KOPT-K1 (cell line): ENCODE results near the gene DLG1.
"Not testable (repeated sequence)": the region's sequence is repeated elsewhere in the genome, so short reads cannot be mapped to it uniquely, and the experiment has no call there.

Experiments used
- H3K27ac ChIP-seq: fragments of 200-600 bp; sonication (generic); 2 replicates; pipeline ENCODE4 v1.5.1; 2016; ENCODE audit warnings: antibody characterized with exemption, mild to moderate bottlenecking, low read depth, low read length; ENCODE audit not compliant: poor library complexity, severe bottlenecking
- H3K36me3 ChIP-seq: fragments of 200-600 bp; sonication (generic); 2 replicates; pipeline ENCODE4 v1.5.1; 2017; ENCODE audit warnings: antibody characterized with exemption, mild to moderate bottlenecking, low read length, moderate library complexity; ENCODE audit not compliant: insufficient read depth
- H3K9me3 ChIP-seq: fragments of 200-600 bp; sonication (generic); 2 replicates; pipeline ENCODE4 v1.5.1; 2017; ENCODE audit warnings: antibody characterized with exemption, low read length, mild to moderate bottlenecking; ENCODE audit not compliant: insufficient read depth, poor library complexity, severe bottlenecking

The DLG1 gene

DNA sequence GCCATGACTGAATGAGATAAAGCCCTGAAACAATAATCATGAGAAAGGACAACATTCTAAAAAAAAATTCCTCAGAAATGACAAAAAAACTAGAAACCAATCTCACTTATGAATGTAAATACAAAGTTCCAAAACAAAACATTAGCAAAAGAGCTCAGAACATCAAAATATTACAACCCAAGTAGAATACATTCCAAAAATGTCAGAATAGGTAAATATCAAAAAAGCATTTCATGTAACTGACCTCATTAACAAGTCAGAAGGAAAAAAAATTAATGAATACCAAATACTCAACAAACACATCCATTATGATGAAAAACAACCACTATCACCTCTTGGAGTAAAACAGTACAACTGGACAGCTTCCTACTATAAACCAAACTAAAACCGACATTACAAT, 93.1 kb downstream of the DLG1 start:
- Histone ChIP-seq H3K27ac (no peak overlapping the region), H3K9me3 (no peaks in the 10 kb centered on the region), H3K36me3 (no peaks in the 10 kb centered on the region)

DNA sequence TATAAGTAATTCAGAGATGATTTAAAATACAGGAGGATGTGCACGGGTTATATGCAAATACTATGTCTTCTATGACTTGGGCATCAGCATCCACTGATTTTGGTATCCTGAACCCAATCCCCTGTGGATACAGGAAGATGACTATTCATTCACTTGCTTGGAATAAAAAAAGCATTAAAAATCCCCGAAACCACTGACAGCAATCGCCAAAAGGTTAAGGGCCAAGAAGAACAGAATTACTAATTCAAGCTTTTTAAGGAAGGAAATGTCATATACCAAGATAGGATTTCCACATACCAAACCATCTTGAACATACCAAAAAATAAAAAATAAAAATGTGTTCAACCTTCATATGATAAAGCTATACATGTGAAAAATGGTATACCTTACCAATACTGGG, 93.7 kb downstream of the DLG1 start:
- no peaks in the 10 kb centered on the region for H3K9me3 ChIP-seq
- no peak overlapping the region for H3K27ac ChIP-seq
- no peaks in the 10 kb centered on the region for H3K36me3 ChIP-seq

DNA sequence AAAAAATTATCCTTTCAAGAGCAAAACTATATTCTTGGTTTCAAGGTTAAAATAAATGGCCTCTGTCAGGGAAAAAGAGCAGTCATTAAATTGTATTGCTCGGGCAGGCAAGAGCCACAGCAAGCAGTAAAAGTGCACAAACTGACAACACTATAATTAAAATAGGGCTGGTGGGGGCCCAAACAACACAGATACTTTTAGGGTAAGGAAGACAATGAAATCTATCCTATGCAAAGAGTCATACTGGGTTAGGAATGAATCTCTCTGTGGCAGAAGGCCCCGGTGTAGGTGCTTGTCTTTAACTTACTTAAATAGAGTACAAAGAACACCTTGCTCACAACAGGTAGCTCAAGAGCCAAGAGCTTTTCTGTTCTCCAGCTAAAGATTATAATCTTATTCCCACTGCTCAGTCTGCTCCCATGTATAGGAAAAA, 94.7 kb downstream of the DLG1 start:
- no peaks in the 10 kb centered on the region for H3K36me3 ChIP-seq
- H3K9me3 ChIP-seq: no peaks in the 10 kb centered on the region
- no peak overlapping the region for H3K27ac ChIP-seq

DNA sequence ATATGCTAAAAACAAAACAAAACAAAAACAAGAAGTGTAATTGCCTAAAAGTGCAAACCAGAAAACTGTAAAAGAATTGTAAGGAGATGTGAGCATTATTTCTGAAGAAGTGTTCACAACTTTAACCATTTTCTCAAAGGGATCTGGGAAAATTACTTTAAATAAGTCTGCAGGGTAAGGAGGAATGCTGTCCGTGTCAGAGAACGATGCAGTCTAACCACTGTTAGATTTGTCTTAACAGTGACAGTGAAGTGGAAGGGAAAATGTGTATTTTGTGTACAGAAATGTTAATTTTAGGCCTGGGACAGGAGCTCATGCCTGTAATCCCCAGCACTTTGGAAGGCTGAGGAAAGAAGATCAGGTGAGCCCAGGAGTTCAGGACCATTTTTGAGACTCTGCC, 95.7 kb downstream of the DLG1 start:
- H3K9me3 ChIP-seq: no peaks in the 10 kb centered on the region
- no peak overlapping the region for H3K27ac ChIP-seq
- no peaks in the 10 kb centered on the region for H3K36me3 ChIP-seq

DNA sequence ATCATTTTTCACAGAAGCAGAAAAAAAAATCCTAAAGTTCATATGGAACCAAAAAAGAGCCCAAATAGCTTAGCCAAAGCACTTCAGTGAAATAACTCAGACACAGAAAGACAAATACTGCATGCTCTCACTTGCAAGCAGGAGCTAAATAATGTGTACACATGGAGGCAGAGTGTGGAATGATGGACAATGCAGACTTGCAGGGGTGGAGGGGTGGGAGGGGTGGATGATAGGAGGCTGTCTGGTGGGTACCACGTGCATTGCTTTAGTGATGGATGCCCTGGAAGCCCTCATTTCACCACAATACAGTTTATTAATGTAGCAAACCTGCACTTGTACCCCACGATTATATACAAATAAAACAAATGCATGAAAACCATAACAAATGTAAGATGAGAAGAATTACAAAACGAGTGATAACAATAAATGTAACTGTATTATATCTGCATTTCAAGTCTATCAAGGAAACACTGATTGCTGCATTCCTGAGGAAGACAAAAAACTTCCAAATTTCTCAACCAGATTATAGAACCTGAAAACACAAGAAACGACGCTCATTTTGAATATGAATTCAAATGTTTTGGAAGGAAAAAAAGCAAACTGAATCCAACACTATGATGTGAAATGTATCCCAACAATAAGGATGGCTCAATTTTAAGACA, 96.5 kb downstream of the DLG1 start:
- H3K9me3 ChIP-seq: no peaks in the 10 kb centered on the region
- no peaks in the 10 kb centered on the region for H3K36me3 ChIP-seq
- H3K27ac ChIP-seq: no peak overlapping the region

DNA sequence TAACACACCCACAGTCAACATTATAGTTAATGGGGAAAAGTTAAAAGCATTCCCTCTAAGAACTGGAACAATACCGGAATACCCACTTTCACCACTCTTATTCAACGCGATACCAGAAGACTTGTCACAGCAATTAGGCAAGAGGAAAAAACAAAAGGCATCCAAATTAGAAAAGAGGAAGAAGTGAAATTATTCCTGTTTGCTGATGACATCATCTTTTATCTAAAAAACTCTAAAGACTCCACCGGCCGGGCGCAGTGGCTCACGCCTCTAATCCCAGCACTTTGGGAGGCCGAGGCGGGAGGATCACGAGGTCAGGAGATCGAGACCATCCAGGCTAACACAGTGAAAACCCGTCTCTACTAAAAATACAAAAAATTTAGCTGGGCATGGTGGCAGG, 97.6 kb downstream of the DLG1 start:
- H3K36me3 ChIP-seq, H3K27ac ChIP-seq: not testable (repeated sequence)

DNA sequence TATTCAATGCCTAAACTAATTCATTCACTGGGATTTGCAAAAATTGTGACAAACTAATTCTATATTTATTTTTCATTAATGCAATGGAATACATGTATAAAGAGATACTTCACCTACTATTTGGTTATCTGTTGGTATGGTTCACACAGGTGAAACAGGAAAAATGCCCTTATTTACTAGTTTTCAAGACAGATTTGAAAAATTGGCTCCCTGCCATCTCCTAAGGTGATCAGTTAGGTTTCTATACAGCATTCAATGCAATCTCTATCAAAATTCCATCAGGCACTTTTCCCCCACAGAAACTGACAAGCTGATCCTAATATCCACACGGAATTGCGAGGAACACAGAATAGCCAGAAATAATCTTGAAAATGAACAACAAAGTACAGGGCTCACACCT, 101.1 kb downstream of the DLG1 start:
- Histone ChIP-seq H3K9me3 (no peaks in the 10 kb centered on the region), H3K27ac (no peak overlapping the region), H3K36me3 (peaks cover 4% of the 10 kb centered on the region; the same call in 1 of the 2 replicates)

More for the DNA sequence above, 97.6 kb downstream of the DLG1 start:
- H3K9me3 ChIP-seq: not testable (repeated sequence)

DNA sequence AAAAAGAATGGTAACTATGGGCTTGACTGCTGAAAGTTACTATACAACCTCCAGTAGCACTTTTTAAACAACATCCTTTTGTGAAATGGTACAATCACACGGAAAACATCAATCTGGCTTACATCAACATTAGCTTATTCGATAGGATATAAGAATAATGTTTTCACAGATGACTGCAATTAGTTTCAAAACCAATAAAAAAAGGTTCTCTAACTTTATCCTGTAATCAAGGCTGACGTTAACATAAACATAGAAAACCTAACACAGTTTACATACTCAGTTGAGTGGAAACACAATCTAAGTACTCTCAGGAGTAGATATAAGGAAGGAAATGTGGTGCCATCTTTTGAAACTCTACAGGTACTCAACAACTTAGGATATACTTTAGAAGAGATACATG, 102.2 kb downstream of the DLG1 start:
- Histone ChIP-seq H3K9me3 (no peaks in the 10 kb centered on the region), H3K27ac (no peak overlapping the region), H3K36me3 (peaks cover 4% of the 10 kb centered on the region; the same call in 1 of the 2 replicates)

DNA sequence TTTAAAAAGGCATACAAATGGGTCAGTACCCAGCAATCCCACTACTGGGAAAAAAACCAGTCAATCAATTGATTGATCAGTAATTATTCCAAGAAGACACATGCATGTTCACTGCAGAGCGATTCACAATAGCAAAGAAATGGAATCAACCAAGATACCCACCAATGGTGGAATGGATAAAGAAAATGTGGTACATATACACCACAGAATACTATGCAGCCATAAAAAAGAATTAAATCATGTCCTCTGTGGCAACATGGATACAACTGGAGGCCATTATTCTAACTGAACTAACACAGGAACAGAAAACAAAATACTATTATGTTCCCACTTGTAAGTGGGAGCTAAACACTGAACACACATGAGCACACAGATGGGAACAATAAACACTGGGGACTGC, 103.1 kb downstream of the DLG1 start:
- Histone ChIP-seq H3K27ac (no peak overlapping the region), H3K9me3 (no peaks in the 10 kb centered on the region), H3K36me3 (peaks cover 4% of the 10 kb centered on the region; the same call in 1 of the 2 replicates)

DNA sequence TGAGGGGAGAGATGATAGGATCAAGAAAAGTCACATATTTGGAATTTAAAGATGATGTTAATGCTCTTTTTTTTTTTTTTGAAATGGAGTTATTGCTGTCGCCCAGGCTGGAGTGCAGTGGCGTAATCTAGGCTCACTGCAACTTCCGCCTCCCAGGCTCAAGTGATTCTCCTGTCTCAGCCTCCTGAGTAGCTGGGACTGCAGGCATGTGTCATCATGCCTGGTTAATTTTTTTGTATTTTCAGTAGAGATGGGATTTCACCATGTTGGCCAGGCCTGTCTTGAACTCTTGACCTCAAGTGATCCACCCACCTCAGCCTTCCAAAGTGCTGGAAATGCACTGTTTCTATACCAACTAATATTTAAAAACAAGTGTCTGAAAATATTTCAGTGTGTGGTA, 104.7 kb downstream of the DLG1 start:
- H3K9me3 ChIP-seq, H3K27ac ChIP-seq, H3K36me3 ChIP-seq: not testable (repeated sequence)

DNA sequence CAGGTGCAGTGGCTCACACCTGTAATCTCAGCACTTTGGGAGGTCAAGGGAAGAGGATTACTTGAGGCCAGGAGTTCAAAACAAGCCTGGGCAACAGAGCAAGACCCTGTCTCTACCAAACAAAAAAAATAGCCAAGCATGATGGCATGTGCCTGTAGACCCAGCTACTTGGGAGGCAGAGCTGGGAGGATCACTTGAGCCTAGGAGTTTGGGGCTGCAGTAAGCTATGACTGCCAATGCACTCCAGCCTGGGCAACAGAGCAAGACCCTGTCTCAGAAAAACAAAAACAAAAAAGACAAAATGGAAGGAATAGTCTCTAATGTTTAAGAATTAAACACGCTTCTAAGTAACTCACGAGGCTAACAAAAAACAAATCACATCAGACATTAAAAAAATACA, 106.5 kb downstream of the DLG1 start:
- H3K27ac ChIP-seq: no peak overlapping the region
- peaks cover 4% of the 10 kb centered on the region; the same call in 1 of the 2 replicates for H3K36me3 ChIP-seq
- no peaks in the 10 kb centered on the region for H3K9me3 ChIP-seq

DNA sequence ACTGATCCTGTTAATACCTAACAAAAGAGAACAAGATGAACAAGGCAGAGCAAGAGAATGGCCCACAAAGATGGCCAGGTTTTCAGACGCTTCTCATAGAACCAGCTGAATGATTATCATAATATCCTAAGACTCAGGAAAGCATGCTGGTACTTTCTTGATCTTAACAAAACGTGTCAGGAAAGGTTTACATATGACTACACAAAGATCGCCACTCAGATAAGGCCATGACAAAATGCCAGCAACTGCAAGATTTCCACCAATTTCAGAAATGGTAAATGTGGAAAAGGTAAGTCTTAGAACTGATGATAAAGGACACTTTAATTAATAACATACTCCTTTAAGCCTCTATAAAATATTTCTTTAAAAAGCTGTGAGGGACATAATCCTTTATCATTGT, 108.8 kb downstream of the DLG1 start:
- Histone ChIP-seq H3K9me3 (no peaks in the 10 kb centered on the region), H3K36me3 (no peaks in the 10 kb centered on the region), H3K27ac (no peak overlapping the region)

DNA sequence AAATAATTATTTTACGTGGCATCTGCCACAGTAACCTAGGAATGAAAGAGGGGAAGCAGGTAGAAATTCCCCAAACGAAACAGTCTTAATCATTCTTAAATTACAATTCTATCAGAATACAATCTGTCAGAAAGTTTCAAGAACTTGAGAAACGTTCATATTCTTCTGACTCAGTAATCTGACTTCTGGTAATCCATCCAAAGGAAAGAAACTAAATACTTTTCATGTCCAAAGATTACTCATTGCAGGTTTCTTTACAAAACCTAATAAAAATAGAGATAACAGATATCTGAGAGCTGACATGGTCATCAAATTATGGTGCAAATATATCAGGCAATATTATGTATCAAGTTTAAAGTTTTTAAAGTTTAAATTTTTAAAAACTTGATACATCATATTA, 109.4 kb downstream of the DLG1 start:
- Histone ChIP-seq H3K9me3 (no peaks in the 10 kb centered on the region), H3K27ac (no peak overlapping the region), H3K36me3 (no peaks in the 10 kb centered on the region)

DNA sequence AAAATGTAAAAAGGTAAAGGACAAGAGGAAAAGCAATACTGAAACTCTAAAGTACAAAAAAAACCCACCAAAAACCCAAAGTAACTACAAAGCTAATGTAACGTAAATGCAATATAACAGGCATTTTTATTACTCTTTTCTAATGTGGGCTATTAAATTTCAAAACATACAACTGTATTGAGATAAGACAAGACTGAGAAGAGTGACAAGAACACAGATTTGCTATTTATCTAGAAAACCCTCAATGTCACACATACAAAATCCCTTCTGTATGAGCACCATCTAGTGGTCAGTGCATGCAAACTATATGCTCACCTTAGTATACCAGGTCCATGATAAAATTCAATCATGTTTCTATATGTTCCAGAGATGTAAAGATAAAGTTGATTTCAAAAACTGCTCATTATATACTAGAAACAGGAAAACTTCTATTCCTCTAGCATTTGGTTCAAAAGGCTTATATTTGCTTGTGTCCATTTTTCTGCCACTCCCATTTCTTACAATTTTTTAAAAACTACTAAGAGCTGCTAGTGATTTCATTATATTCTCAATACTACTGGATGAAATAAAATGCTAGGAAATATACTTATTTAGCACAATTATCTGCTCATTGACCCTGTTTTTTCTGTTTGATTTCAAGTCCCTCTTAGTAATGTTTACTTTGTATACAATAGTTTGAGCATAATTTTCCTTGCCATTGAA, 111.4 kb downstream of the DLG1 start:
- Histone ChIP-seq H3K9me3 (no peaks in the 10 kb centered on the region), H3K27ac (no peak overlapping the region), H3K36me3 (no peaks in the 10 kb centered on the region; the same call in 1 of the 2 replicates)

DNA sequence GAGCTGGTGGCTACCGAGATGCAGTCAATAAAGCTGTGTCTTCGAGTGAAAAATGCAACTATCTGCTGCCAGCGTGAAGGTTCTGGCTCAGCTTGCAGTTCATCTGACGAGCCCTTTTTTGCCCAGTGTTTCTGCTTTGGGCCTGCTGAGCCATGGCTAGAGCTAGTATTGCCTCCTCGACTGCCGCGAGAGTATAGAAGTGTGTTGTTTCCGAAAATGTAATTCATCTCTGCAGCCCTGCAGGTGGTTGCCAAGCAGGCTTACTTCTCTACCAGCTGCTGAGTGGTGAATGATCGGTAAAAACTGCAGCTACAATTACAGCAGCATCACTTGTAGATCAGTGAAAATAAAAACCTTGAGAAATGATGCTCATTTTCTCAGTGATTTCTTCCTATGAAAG, 114.8 kb downstream of the DLG1 start:
- no peak overlapping the region for H3K27ac ChIP-seq
- no peaks in the 10 kb centered on the region for H3K9me3 ChIP-seq
- no peaks in the 10 kb centered on the region; the same call in 1 of the 2 replicates for H3K36me3 ChIP-seq

DNA sequence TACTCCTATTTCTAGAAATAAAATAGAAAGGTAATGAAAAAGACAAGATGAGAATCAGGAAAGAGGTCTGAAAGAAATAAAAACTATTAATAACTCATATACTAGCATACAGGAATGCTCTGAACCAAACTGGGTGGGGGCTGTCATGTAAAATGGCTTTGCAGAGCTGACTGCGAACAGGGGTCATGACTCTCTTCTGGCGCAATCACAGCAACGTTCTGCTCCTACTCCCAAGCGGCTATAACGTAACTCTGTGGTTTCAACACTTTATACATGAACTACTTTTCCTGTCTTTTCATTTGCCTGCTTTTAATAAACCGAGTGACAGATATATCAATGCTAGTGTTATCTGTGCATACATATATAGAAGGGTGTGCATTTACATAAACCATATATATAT, 116.7 kb downstream of the DLG1 start:
- no peaks in the 10 kb centered on the region for H3K9me3 ChIP-seq
- H3K36me3 ChIP-seq: peaks cover 8% of the 10 kb centered on the region; the same call in 1 of the 2 replicates
- H3K27ac ChIP-seq: no peak overlapping the region
